Heart left ventricle (tissue), 16 donors: Measurements from ENCODE around the gene DCAF5. TPM values are rescaled to one million over a fixed set of nuclear protein-coding genes. Genes with fewer than 3 reads are reported as not detected.

Experiments
- ATAC-seq, 4 donors: fragments of 200-7000 bp; cut with Tn5 transposase; one replicate each; pipeline ENCODE4 v1.9.1; 2020 to 2022; ENCODE audit warnings: moderate library complexity in 4 of 4, mild to moderate bottlenecking in 3 of 4, moderate number of reproducible peaks in 1 of 4
- DNase-seq, 5 donors: peaks; one replicate each; pipeline ENCODE4 v3.0.0-alpha.2; 2020
- H3K27ac ChIP-seq, 12 donors: fragments of 200-600 bp; sonication (generic) in 4 of 12; one replicate each; pipeline versions ENCODE4 v1.5.0 to v1.8.0; 2016 to 2022; ENCODE audit warnings: mild to moderate bottlenecking in 2 of 12
- H3K27me3 ChIP-seq, 9 donors: fragments of 200-600 bp; sonication (generic) in 2 of 9; one replicate each; pipeline versions ENCODE4 v1.5.1 to v1.8.0; 2016 to 2022; ENCODE audit warnings: mild to moderate bottlenecking in 3 of 9
- H3K36me3 ChIP-seq, 9 donors: fragments of 200-600 bp; sonication (generic) in 2 of 9; one replicate each; pipeline versions ENCODE4 v1.5.0 to v1.8.0; 2018 to 2022; ENCODE audit warnings: mild to moderate bottlenecking in 2 of 9
- H3K4me1 ChIP-seq, 12 donors: fragments of 200-600 bp; sonication (generic) in 4 of 12; one replicate each; pipeline versions ENCODE4 v1.5.0 to v1.8.0; 2016 to 2022; ENCODE audit warnings: mild to moderate bottlenecking in 3 of 12
- H3K4me3 ChIP-seq, 12 donors: fragments of 200-600 bp; sonication (generic) in 4 of 12; one replicate each; pipeline versions ENCODE4 v1.5.0 to v1.8.0; 2017 to 2022; ENCODE audit warnings: mild to moderate bottlenecking in 9 of 12, moderate library complexity in 4 of 12
- H3K9me3 ChIP-seq, 12 donors: fragments of 200-600 bp; sonication (generic) in 4 of 12; one replicate each; pipeline versions ENCODE4 v1.5.0 to v1.8.0; 2016 to 2022; ENCODE audit warnings: mild to moderate bottlenecking in 1 of 12
- POLR2A ChIP-seq, 2 donors: fragments of 450-650 bp; IDR thresholded peaks; one replicate each; pipeline ENCODE4 v1.6.1; 2017; ENCODE audit warnings: antibody characterized with exemption in 2 of 2, mild to moderate bottlenecking in 2 of 2, moderate library complexity in 2 of 2
- WGBS, 4 donors: extraction: QIAGEN DNeasy Blood & Tissue Kit in 2 of 4; methylation state at CpG; one replicate each; pipeline versions ENCODE4 v1.1.5 to v1.1.7; 2013 to 2018; 5-methylcytosine and 5-hydroxymethylcytosine counted together
- intact Hi-C, 10 donors: fragments of 100-400 bp; cut with DNase I; formaldehyde crosslinking; loops; one replicate each; pipeline versions ENCODE4 v1.11.1 to v1.14.2; 2022
- polyA plus RNA-seq, 2 donors: library from polyadenylated mRNA; stranded (reverse); fragments of 200-250 nt; gene quantifications; one replicate each; pipeline ENCODE4 v1.2.3, GENCODE V29; 2013
- total RNA-seq, 9 donors: library from RNA; depleted of rRNA in 2 of 9; stranded (reverse); fragments of >200 nt in 2 of 9; fragmentation: NEBNext Ultra II Directional in 3 of 9; extraction: Animal tissue kit (Norgen Biotek cat#: 25700) in 3 of 9; gene quantifications; one replicate each; pipeline versions ENCODE4 v1.1.0 to v1.2.4, GENCODE V29; 2016 to 2023
- TF ChIP-seq, protein P1 (sequence below), 12 donors: fragments of 200-600 bp; sonication (generic) in 4 of 12; IDR thresholded peaks; one replicate each; pipeline versions ENCODE4 v1.5.0 to v1.8.0; 2018 to 2022; ENCODE audit warnings: antibody characterized with exemption in 12 of 12, mild to moderate bottlenecking in 5 of 12
- donor health status: ischemic (EF 13 %, LVEDD 7.1; RV severe dilation, severe dysfunction).
- donor health status: healthy with polysubstance abuse.
- donor health status: DM: no; HTN: yes; CAD: no.
- donor health status: DM: no; HTN: no; CAD: no.
- donor health status: ischemic (EF 25% LVEDD 6.9; RV normal size, moderate dysfunction).
- donor health status: ischemic (EF 25% LVEDD 5.7; RV mildly dilated, moderate dysfunction).
- donor health status: healthy.
- donor health status: DM: yes; HTN: yes; CAD: no.
- donor health status: ischemic (EF 35%, LVEDD 5.7; RV mildly dilated, moderate dysfunction).
- donor health status: nonischemic (EF 11% LVEDD 7.7; RV severe dilation, severe dysfunction).
- donor health status: DM: yes; HTN: yes; CAD: no.
- donor health status: PGD.
- donor health status: ischemic (EF 29% LVEDD 5.4; RV normal size, mild dysfunction).
- donor health status: nonischemic (EF 23%, LVEDD 6.1; RV moderate dilation, normal function).

DCAF5 gene
- total and polyA plus RNA-seq, 11 donors: 16.8 to 71.7 (median 58.8) TPM

DNA sequence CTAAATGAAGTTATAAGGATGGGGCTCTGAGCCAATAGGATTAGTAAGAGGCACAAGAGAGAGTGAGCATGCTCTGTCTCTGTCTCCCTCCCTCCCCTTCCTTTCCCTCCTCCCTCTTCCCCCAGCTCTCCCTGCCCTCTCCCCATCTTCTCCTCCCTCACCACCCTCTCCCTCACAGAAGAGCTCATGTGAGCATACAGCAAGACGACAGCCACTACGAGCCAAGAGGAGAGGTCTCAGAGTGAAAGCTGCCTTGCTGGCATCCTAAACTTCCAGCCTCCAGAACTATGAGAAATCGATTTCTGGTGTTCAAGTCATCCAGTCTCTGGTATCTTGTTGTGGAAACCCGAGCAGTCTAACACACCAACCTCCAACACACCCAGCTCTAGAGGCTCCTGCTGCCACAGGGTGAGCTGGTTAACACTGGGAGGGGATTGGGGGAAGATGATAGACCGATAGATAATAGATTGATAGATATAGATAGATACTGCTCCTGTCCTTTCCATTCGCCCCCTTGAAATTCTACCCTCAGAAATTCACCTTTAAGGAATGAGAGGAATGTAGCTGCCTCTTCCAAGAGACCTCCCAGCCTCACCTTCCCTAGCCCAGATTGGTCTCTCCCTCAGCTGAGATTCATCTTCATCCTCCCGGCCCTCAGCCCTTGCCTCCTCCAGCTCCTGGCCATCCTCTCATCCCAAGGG lies 148.0 kb downstream of the DCAF5 start:
- ATAC-seq: peak in 1 of 4 donors; percentile 12
- Histone ChIP-seq H3K36me3 (no peaks in the 10 kb centered on the region), H3K4me3 (no peak overlapping the region), H3K9me3 (no peaks in the 10 kb centered on the region), H3K27me3 (no peaks in the 10 kb centered on the region), H3K4me1 (peaks cover 0 to 11% (median 4%) of the 10 kb centered on the region in 12 donors), H3K27ac (no peak overlapping the region)
- WGBS, 4 donors: 70 to 78% (median 75%) methylated on average over 7 of the region's 7 CpGs
- DNase-seq: no peak
- intact Hi-C loops: loop anchor here in 8 of 10 donors (5.0 kb wide), 2 partner anchors 93 to 143 kb away; no protein-coding TSS in a partner anchor
- TF ChIP-seq, protein P1, sequence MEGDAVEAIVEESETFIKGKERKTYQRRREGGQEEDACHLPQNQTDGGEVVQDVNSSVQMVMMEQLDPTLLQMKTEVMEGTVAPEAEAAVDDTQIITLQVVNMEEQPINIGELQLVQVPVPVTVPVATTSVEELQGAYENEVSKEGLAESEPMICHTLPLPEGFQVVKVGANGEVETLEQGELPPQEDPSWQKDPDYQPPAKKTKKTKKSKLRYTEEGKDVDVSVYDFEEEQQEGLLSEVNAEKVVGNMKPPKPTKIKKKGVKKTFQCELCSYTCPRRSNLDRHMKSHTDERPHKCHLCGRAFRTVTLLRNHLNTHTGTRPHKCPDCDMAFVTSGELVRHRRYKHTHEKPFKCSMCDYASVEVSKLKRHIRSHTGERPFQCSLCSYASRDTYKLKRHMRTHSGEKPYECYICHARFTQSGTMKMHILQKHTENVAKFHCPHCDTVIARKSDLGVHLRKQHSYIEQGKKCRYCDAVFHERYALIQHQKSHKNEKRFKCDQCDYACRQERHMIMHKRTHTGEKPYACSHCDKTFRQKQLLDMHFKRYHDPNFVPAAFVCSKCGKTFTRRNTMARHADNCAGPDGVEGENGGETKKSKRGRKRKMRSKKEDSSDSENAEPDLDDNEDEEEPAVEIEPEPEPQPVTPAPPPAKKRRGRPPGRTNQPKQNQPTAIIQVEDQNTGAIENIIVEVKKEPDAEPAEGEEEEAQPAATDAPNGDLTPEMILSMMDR (IDR thresholded peaks at IDR 0.05): no peak
- no peak for TF ChIP-seq POLR2A (IDR thresholded peaks at IDR 0.05)

DNA sequence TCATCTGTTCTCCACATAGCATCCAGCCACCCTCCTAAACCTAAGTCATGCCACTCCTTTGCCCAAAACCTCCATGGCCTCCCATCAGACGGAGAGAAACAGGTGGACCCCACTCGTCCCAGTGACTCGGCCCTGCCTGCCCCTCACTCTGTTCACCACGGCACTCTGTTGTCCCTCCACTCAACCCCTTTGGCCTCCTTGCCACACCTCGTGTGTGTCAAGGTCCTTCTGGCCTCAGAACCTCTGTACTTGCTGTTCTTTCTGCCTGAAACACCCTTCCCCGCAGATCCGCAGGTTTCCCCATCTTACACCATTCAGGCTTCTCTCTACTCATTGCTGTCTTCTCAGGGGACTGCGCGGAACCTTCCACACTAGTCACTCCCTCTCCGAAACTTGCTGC lies 149.3 kb downstream of the DCAF5 start:
- Histone ChIP-seq H3K4me3 (no peak overlapping the region), H3K36me3 (no peaks in the 10 kb centered on the region), H3K27me3 (no peaks in the 10 kb centered on the region), H3K4me1 (peaks cover 0 to 11% (median 4%) of the 10 kb centered on the region in 12 donors), H3K9me3 (no peaks in the 10 kb centered on the region), H3K27ac (no peak overlapping the region)
- intact Hi-C loops: loop anchor here in 9 of 10 donors (2.0 to 5.0 kb wide), 3 partner anchors 91 to 141 kb away; no protein-coding TSS in a partner anchor
- WGBS, 4 donors: 86 to 91% (median 89%) methylated on average over 10 of the region's 10 CpGs
- TF ChIP-seq, protein P1 (IDR thresholded peaks at IDR 0.05): no peak
- no peak for TF ChIP-seq POLR2A (IDR thresholded peaks at IDR 0.05)
- ATAC-seq: no peak
- DNase-seq: no peak

DNA sequence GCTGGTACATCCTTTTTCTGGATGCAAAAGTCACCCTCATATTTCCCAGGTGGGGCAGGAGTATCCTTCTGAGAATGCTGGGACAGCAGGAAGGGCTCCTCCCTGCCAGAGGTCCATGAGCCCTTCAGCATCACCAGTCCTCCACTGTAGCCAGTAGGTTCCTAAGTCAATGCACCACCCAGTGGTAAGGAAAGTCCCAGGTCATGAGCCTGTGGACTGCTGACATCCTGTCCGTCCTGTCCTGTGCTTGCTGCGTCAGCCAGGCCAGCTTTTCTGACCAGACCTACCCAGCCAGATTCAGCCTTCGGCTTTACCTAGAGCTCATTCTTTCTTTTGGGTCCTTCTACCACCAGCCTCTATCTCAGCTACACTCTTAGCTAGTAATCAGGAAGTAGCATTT lies 150.8 kb downstream of the DCAF5 start:
- ATAC-seq: peak; percentile 82 to 94 (median 85)
- Histone ChIP-seq H3K27me3 (no peaks in the 10 kb centered on the region), H3K9me3 (no peaks in the 10 kb centered on the region), H3K4me3 (no peak overlapping the region), H3K4me1 (peaks cover 0 to 11% (median 2%) of the 10 kb centered on the region in 12 donors), H3K36me3 (no peaks in the 10 kb centered on the region), H3K27ac (no peak overlapping the region)
- TF ChIP-seq POLR2A (IDR thresholded peaks at IDR 0.05): no peak
- TF ChIP-seq, protein P1 (IDR thresholded peaks at IDR 0.05): peak; percentile 32 to 66 (median 50)
- 32 to 52% (median 43%) methylated on average over 3 of the region's 3 CpGs for WGBS, 4 donors
- peak in 4 of 5 donors; percentile 46 to 56 (median 52) for DNase-seq
- intact Hi-C loops: loop anchor here in 9 of 10 donors (1.0 to 5.0 kb wide), 4 partner anchors 90 to 140 kb away; no protein-coding TSS in a partner anchor

DNA sequence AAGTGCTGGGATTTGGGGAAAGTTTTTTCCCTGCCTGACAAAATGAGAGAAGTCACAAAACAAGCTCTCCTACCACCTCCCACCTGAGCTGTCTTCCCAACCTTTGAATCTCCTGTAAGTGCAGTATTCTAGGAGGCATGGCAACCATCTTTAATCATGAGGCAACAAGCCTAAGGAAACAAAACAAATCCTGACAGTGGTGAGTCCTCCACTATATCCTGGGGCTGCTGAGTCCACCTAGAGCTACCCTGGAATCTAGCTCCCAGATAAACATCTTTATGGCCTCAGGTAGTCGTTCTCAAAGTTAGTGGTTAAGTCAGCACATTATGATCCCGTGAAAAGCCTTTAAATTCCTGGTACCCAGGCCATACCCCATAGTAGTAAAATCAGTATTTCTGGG lies 151.5 kb downstream of the DCAF5 start:
- H3K9me3 ChIP-seq: no peaks in the 10 kb centered on the region
- H3K27me3 ChIP-seq: no peaks in the 10 kb centered on the region
- no peak overlapping the region for H3K4me3 ChIP-seq
- no peaks in the 10 kb centered on the region for H3K36me3 ChIP-seq
- TF ChIP-seq, protein P1 (IDR thresholded peaks at IDR 0.05): no peak
- TF ChIP-seq POLR2A (IDR thresholded peaks at IDR 0.05): no peak
- no peak overlapping the region for H3K27ac ChIP-seq
- no peak for ATAC-seq
- H3K4me1 ChIP-seq: peaks cover 0 to 11% (median 2%) of the 10 kb centered on the region in 12 donors
- no peak for DNase-seq
- intact Hi-C loops: loop anchor here in 8 of 10 donors (2.0 to 5.0 kb wide), 3 partner anchors 17 to 139 kb away; no protein-coding TSS in a partner anchor
- WGBS, 4 donors: 95 to 97% (median 96%) methylated on average over 2 of the region's 2 CpGs
